Panc1 (cell line): Measurements from ENCODE around the gene TTC34. TPM values are rescaled to one million over a fixed set of nuclear protein-coding genes. Genes with fewer than 3 reads are reported as not detected.

Experiments
- ATAC-seq: fragments of 200-7000 bp; cut with Tn5 transposase; 2 replicates; pipeline ENCODE4 v1.9.1; 2020; ENCODE audit warnings: mild to moderate bottlenecking, moderate library complexity
- BruUV-seq: library from RNA; stranded (reverse); fragments of 400-500 nt; replicated peaks from 2 replicates; lab custom pipeline; 2021; lab: Mats Ljungman, UMichigan
- CTCF ChIA-PET: fragments of 300-600 bp; sonication (Branson Sonifier 250); formaldehyde crosslinking; loops from one replicate; lab custom pipeline; 2022; ENCODE audit warnings: antibody characterized with exemption; lab: Charles Lee
- POLR2A ChIA-PET: fragments of 300-600 bp; sonication (Branson Sonifier 250); formaldehyde crosslinking; loops from one replicate; lab custom pipeline; 2022; ENCODE audit warnings: antibody characterized with exemption; lab: Charles Lee
- DNase-seq: peaks from one replicate; pipeline ENCODE4 v3.0.0-alpha.2; 2010; ENCODE audit warnings: low read depth, low spot score
- H3K27ac ChIP-seq: 2 replicates; pipeline ENCODE4 v1.5.1; 2011; ENCODE audit warnings: mild to moderate bottlenecking, low read length, inconsistent platforms
- H3K27me3 ChIP-seq: fragments of 200-500 bp; sonication (Bioruptor generic); 2 replicates; pipeline ENCODE4 v1.6.0; 2014; ENCODE audit warnings: low read length, inconsistent platforms; ENCODE audit not compliant: control insufficient read depth, insufficient read depth
- H3K36me3 ChIP-seq: fragments of 200-500 bp; sonication (Bioruptor generic); 2 replicates; pipeline ENCODE4 v1.5.1; 2014; ENCODE audit warnings: inconsistent platforms, mild to moderate bottlenecking, low read length, moderate library complexity; ENCODE audit not compliant: control insufficient read depth, insufficient read depth
- H3K4me1 ChIP-seq: 2 replicates; pipeline ENCODE4 v1.5.1; 2011; ENCODE audit warnings: inconsistent platforms, mild to moderate bottlenecking, low read length, moderate library complexity; ENCODE audit not compliant: control insufficient read depth, insufficient read depth
- H3K4me3 ChIP-seq, 2 experiments: 2 replicates each; pipeline ENCODE4 v1.5.1; 2011 to 2012; ENCODE audit warnings: low read depth in 2 of 2, low read length in 2 of 2, mild to moderate bottlenecking in 2 of 2, inconsistent platforms in 1 of 2, moderate library complexity in 1 of 2
- H3K9me3 ChIP-seq: fragments of 200-500 bp; sonication (Bioruptor generic); 2 replicates; pipeline ENCODE4 v1.5.1; 2014; ENCODE audit warnings: low read depth, mild to moderate bottlenecking, inconsistent platforms, low read length, moderate library complexity; ENCODE audit not compliant: control insufficient read depth, insufficient read depth
- POLR2AphosphoS5 ChIP-seq: IDR thresholded peaks from 2 replicates; pipeline ENCODE4 v1.6.1; 2012; ENCODE audit warnings: mild to moderate bottlenecking, low read depth, low read length, moderate library complexity
- SIN3A ChIP-seq: IDR thresholded peaks from 2 replicates; pipeline ENCODE4 v1.6.1; 2012; ENCODE audit warnings: low read depth, mild to moderate bottlenecking, low read length, moderate library complexity, borderline replicate concordance; ENCODE audit not compliant: insufficient read depth
- TCF7L2 ChIP-seq: IDR thresholded peaks from 2 replicates; pipeline ENCODE4 v1.6.1; 2011; ENCODE audit warnings: mild to moderate bottlenecking, low read depth, low read length, inconsistent platforms
- in situ Hi-C: cut with HindIII; loops from 2 replicates; pipeline ENCODE4 v1.10.0; 2016; ENCODE audit warnings: low sequenced_read_pairs, low pct_unique_long_range_greater_than_20kb
- intact Hi-C: fragments of 100-400 bp; cut with micrococcal nuclease; formaldehyde crosslinking; loops from one replicate; pipeline ENCODE4 v1.10.0; 2022; ENCODE audit not compliant: unreplicated experiment
- total RNA-seq: library from RNA; stranded (reverse); gene quantifications from one replicate; pipeline ENCODE4 v1.2.1, GENCODE V29; 2021; ENCODE audit not compliant: unreplicated experiment
- TF ChIP-seq, protein P1 (sequence below): fragments of 450-650 bp; IDR thresholded peaks from 2 replicates; pipeline ENCODE4 v1.5.1; 2017; ENCODE audit warnings: mild to moderate bottlenecking
- TF ChIP-seq, protein P2 (sequence below), 2 experiments: IDR thresholded peaks; 2 replicates each; pipeline ENCODE4 v1.6.1; 2011 to 2012; ENCODE audit warnings: low read depth in 2 of 2, control low read depth in 1 of 2, low read length in 1 of 2, mild to moderate bottlenecking in 1 of 2, moderate library complexity in 1 of 2; ENCODE audit not compliant: insufficient read depth in 1 of 2

TTC34 gene
- total RNA-seq, 1 experiment from 2014 or later = 1.5 TPM

DNA sequence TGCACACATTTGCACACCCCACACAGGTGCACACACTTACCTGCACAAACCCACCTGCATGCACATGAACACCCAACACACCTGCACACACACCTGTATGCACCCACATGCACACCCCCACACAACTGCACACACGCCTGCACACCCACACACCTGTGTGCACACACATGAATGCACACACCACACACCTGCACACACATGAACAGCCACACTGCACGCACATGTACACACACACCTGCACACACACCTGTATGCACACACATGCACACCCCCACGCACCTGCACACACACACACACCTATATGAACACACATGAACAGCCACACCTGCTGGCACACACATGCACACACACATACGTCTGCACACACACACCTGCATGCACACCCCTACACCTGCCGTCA is 17.9 kb upstream of the TTC34 start:
- no peak for ATAC-seq
- no peaks in the 10 kb centered on the region for H3K9me3 ChIP-seq
- no peak overlapping the region for H3K4me3 ChIP-seq
- in situ Hi-C loops (no loop called here), intact Hi-C loops (no loop called here)
- H3K27ac ChIP-seq = no peak overlapping the region
- peaks cover 5% of the 10 kb centered on the region; the same call in 1 of the 2 replicates for H3K27me3 ChIP-seq
- no peaks in the 10 kb centered on the region for H3K36me3 ChIP-seq
- TF ChIP-seq SIN3A = no peak
- no peaks in the 10 kb centered on the region; the same call in 1 of the 2 replicates for H3K4me1 ChIP-seq
- CTCF ChIA-PET = no interaction called here
- POLR2A ChIA-PET = no interaction called here
- no peak for DNase-seq
- BruUV-seq = no TSS peak

DNA sequence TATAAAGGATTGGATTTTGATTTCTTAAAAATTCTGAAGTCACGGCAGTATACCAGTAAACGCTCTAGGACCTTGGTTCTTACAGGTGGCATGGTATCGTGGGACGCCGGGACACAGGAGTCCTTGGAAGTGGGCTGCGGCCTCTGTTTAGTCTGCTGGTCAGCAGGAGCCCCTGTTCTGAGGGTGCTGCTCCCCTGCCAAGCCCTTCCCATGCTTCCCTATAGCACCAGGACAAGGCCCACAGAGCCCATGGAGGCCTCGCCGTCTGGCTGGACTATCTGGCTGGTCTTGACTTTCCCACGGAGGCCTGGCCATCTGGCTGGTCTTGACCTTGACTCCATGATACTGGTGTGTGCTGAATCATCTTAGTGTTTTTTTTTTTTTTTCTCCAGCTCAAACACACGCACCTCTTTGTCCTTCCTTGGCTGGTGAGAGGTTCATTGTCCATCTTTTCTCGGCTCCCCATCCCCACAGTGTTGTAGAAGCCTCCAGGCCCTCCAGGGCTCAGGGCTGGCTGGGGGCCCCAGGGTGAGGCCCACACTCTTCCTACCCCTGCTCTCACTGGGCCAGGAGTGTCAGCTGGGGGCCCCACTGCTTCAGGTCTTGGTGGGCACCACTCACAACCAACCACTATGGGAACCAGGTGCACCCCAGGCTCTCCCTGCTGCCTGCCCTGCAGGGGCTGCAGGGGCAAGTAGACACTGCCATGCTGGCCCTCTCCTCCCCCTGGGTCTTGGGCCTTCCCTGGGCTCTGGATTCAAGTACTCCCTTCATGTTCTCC is 16.5 kb upstream of the TTC34 start:
- Histone ChIP-seq H3K27ac (no peak overlapping the region), H3K4me3 (no peak overlapping the region), H3K36me3 (no peaks in the 10 kb centered on the region), H3K27me3 (no peaks in the 10 kb centered on the region; the same call in 1 of the 2 replicates), H3K4me1 (no peaks in the 10 kb centered on the region; the same call in 1 of the 2 replicates), H3K9me3 (no peaks in the 10 kb centered on the region)
- in situ Hi-C loops (no loop called here), intact Hi-C loops (no loop called here)
- DNase-seq (no peak), ATAC-seq (no peak)
- CTCF ChIA-PET = interaction anchor here (0.6 kb wide), 1 partner anchor 574 kb away, joined by 3 read pairs; no protein-coding TSS in a partner anchor
- no TSS peak for BruUV-seq
- no peak for TF ChIP-seq SIN3A
- TF ChIP-seq, protein P1, sequence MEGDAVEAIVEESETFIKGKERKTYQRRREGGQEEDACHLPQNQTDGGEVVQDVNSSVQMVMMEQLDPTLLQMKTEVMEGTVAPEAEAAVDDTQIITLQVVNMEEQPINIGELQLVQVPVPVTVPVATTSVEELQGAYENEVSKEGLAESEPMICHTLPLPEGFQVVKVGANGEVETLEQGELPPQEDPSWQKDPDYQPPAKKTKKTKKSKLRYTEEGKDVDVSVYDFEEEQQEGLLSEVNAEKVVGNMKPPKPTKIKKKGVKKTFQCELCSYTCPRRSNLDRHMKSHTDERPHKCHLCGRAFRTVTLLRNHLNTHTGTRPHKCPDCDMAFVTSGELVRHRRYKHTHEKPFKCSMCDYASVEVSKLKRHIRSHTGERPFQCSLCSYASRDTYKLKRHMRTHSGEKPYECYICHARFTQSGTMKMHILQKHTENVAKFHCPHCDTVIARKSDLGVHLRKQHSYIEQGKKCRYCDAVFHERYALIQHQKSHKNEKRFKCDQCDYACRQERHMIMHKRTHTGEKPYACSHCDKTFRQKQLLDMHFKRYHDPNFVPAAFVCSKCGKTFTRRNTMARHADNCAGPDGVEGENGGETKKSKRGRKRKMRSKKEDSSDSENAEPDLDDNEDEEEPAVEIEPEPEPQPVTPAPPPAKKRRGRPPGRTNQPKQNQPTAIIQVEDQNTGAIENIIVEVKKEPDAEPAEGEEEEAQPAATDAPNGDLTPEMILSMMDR = no peak
- no peak for TF ChIP-seq TCF7L2
- POLR2A ChIA-PET = no interaction called here

DNA sequence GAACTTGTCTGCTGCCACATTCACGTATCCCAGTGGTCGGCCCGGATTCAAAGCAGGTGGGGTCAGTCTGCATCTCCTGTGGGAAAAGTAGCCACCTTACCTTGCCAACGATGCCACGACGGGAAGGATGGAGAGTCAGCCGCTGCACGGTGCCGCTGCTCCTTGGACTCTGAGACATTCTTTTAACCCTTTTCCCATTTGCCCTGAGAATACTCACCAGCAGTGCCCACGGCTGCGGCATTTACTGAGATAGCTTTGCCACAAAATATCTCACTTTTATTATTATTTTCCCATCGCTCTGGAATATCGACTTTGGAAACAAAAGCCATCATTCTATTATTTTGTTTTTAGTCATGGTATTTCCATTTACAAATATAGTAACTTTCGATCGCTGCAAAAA is 15.3 kb upstream of the TTC34 start:
- no peaks in the 10 kb centered on the region for H3K36me3 ChIP-seq
- in situ Hi-C loops = no loop called here
- H3K4me3 ChIP-seq = no peak overlapping the region
- no peaks in the 10 kb centered on the region for H3K9me3 ChIP-seq
- no peak overlapping the region for H3K27ac ChIP-seq
- POLR2A ChIA-PET = no interaction called here
- TF ChIP-seq POLR2AphosphoS5 (no peak), SIN3A (no peak), TCF7L2 (no peak)
- TF ChIP-seq, protein P2, sequence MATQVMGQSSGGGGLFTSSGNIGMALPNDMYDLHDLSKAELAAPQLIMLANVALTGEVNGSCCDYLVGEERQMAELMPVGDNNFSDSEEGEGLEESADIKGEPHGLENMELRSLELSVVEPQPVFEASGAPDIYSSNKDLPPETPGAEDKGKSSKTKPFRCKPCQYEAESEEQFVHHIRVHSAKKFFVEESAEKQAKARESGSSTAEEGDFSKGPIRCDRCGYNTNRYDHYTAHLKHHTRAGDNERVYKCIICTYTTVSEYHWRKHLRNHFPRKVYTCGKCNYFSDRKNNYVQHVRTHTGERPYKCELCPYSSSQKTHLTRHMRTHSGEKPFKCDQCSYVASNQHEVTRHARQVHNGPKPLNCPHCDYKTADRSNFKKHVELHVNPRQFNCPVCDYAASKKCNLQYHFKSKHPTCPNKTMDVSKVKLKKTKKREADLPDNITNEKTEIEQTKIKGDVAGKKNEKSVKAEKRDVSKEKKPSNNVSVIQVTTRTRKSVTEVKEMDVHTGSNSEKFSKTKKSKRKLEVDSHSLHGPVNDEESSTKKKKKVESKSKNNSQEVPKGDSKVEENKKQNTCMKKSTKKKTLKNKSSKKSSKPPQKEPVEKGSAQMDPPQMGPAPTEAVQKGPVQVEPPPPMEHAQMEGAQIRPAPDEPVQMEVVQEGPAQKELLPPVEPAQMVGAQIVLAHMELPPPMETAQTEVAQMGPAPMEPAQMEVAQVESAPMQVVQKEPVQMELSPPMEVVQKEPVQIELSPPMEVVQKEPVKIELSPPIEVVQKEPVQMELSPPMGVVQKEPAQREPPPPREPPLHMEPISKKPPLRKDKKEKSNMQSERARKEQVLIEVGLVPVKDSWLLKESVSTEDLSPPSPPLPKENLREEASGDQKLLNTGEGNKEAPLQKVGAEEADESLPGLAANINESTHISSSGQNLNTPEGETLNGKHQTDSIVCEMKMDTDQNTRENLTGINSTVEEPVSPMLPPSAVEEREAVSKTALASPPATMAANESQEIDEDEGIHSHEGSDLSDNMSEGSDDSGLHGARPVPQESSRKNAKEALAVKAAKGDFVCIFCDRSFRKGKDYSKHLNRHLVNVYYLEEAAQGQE (IDR thresholded peaks at IDR 0.05; ENCODE audit: insufficient read depth in 1 of 2, low read depth in 2 of 2, low read length in 1 of 2) = no peak
- TF ChIP-seq, protein P1 = no peak
- ATAC-seq = no peak
- no peaks in the 10 kb centered on the region; the same call in 1 of the 2 replicates for H3K4me1 ChIP-seq
- BruUV-seq = no TSS peak
- intact Hi-C loops = no loop called here
- no peaks in the 10 kb centered on the region for H3K27me3 ChIP-seq
- CTCF ChIA-PET = no interaction called here
- no peak for DNase-seq
